H9 (cell line): ENCODE results near the gene ZNF135. TPM values are rescaled to one million over a fixed set of nuclear protein-coding genes. Genes with fewer than 3 reads are reported as not detected.

ENCODE experiments used
- DNase-seq: peaks from one replicate; pipeline ENCODE4 v3.0.0-alpha.2; 2017
- H2AFZ ChIP-seq: one replicate; pipeline ENCODE4 v1.6.1; 2013; ENCODE audit warnings: mild to moderate bottlenecking, low read length, control low read depth, moderate library complexity
- H2AK5ac ChIP-seq: 2 replicates; pipeline ENCODE4 v1.6.1; 2013; ENCODE audit warnings: low read length, control low read depth, mixed read lengths; ENCODE audit not compliant: insufficient read length
- H2BK120ac ChIP-seq: one replicate; pipeline ENCODE4 v1.6.1; 2013; ENCODE audit warnings: low read depth, mild to moderate bottlenecking, low read length, control low read depth, inconsistent platforms; ENCODE audit not compliant: poor library complexity, severe bottlenecking
- H2BK12ac ChIP-seq: 2 replicates; pipeline ENCODE4 v1.6.1; 2013; ENCODE audit warnings: low read length, control low read depth, mixed read lengths, low read depth; ENCODE audit not compliant: insufficient read length
- H2BK15ac ChIP-seq: 2 replicates; pipeline ENCODE4 v1.6.1; 2013; ENCODE audit warnings: low read depth, low read length, control low read depth
- H2BK20ac ChIP-seq: one replicate; pipeline ENCODE4 v1.6.1; 2013; ENCODE audit warnings: low read depth, mild to moderate bottlenecking, low read length, control low read depth, inconsistent platforms; ENCODE audit not compliant: poor library complexity, severe bottlenecking
- H2BK5ac ChIP-seq: 2 replicates; pipeline ENCODE4 v1.6.1; 2013; ENCODE audit warnings: low read length, control low read depth, mixed read lengths; ENCODE audit not compliant: insufficient read length
- H3K14ac ChIP-seq: 2 replicates; pipeline ENCODE4 v1.6.1; 2013; ENCODE audit warnings: low read length, control low read depth; ENCODE audit not compliant: insufficient read depth
- H3K18ac ChIP-seq: 2 replicates; pipeline ENCODE4 v1.6.1; 2013; ENCODE audit warnings: low read depth, mild to moderate bottlenecking, mixed read lengths, low read length, control low read depth; ENCODE audit not compliant: insufficient read length
- H3K23ac ChIP-seq: 2 replicates; pipeline ENCODE4 v1.6.1; 2013; ENCODE audit warnings: low read length, control low read depth, mixed read lengths, low read depth; ENCODE audit not compliant: insufficient read length
- H3K23me2 ChIP-seq: 2 replicates; pipeline ENCODE4 v1.6.1; 2013; ENCODE audit warnings: low read depth, mild to moderate bottlenecking, mixed read lengths, low read length, control low read depth; ENCODE audit not compliant: insufficient read length, poor library complexity, severe bottlenecking
- H3K27ac ChIP-seq: 2 replicates; pipeline ENCODE4 v1.5.1; 2013; ENCODE audit warnings: low read length, control low read depth, mixed read lengths, low read depth; ENCODE audit not compliant: insufficient read length
- H3K27me3 ChIP-seq: 2 replicates; pipeline ENCODE4 v1.6.1; 2013; ENCODE audit warnings: low read length, control low read depth, inconsistent platforms; ENCODE audit not compliant: insufficient read depth
- H3K4ac ChIP-seq: 2 replicates; pipeline ENCODE4 v1.6.1; 2013; ENCODE audit warnings: low read depth, mild to moderate bottlenecking, control low read depth, inconsistent platforms, low read length, moderate library complexity
- H3K4me1 ChIP-seq: 2 replicates; pipeline ENCODE4 v1.6.1; 2013; ENCODE audit warnings: low read length, control low read depth, inconsistent platforms; ENCODE audit not compliant: insufficient read depth
- H3K4me2 ChIP-seq: 2 replicates; pipeline ENCODE4 v1.6.1; 2013; ENCODE audit warnings: low read length, control low read depth, mixed read lengths; ENCODE audit not compliant: insufficient read length, insufficient read depth
- H3K56ac ChIP-seq: 2 replicates; pipeline ENCODE4 v1.6.1; 2013; ENCODE audit warnings: low read depth, mild to moderate bottlenecking, mixed read lengths, low read length, control low read depth; ENCODE audit not compliant: insufficient read length
- H3K79me1 ChIP-seq: 2 replicates; pipeline ENCODE4 v1.6.1; 2013; ENCODE audit warnings: low read depth, mild to moderate bottlenecking, moderate library complexity, low read length, control low read depth, inconsistent platforms; ENCODE audit not compliant: insufficient read depth, poor library complexity, severe bottlenecking
- H3K79me2 ChIP-seq: 2 replicates; pipeline ENCODE4 v1.6.1; 2013; ENCODE audit warnings: low read length, control low read depth, inconsistent platforms; ENCODE audit not compliant: insufficient read depth
- H3K9ac ChIP-seq: 2 replicates; pipeline ENCODE4 v1.6.1; 2013; ENCODE audit warnings: low read length, control low read depth, mixed read lengths; ENCODE audit not compliant: insufficient read length; ENCODE audit errors: extremely low read depth
- H3K9me3 ChIP-seq: one replicate; pipeline ENCODE4 v1.6.1; 2013; ENCODE audit warnings: low read depth, low read length, inconsistent platforms; ENCODE audit not compliant: control insufficient read depth
- H3T11ph ChIP-seq: one replicate; pipeline ENCODE4 v1.6.1; 2013; ENCODE audit warnings: mild to moderate bottlenecking, low read length, control low read depth, inconsistent platforms
- H4K20me1 ChIP-seq: one replicate; pipeline ENCODE4 v1.6.1; 2013; ENCODE audit not compliant: control insufficient read depth, insufficient read length, insufficient read depth
- H4K5ac ChIP-seq: 2 replicates; pipeline ENCODE4 v1.6.1; 2013; ENCODE audit warnings: low read depth, mild to moderate bottlenecking, mixed read lengths, low read length, control low read depth; ENCODE audit not compliant: insufficient read length
- H4K8ac ChIP-seq: replicated peaks from 2 replicates; pipeline ENCODE4 v1.6.1; 2013; ENCODE audit warnings: low read length, control low read depth, mixed read lengths, low read depth; ENCODE audit not compliant: insufficient read length
- H4K91ac ChIP-seq: 2 replicates; pipeline ENCODE4 v1.6.1; 2013; ENCODE audit warnings: low read depth, mild to moderate bottlenecking, moderate library complexity, mixed read lengths, low read length, control low read depth; ENCODE audit not compliant: insufficient read length
- H3K27ac Mint-ChIP-seq, 3 experiments: 2 replicates in 2 of 3; 3 replicates in 1 of 3; pipeline ENCODE4 v1.8.0; 2020 to 2021; ENCODE audit warnings: mixed read lengths in 3 of 3, mild to moderate bottlenecking in 1 of 3, moderate library complexity in 1 of 3
- H3K27me3 Mint-ChIP-seq: 2 replicates; pipeline ENCODE4 v1.8.0; 2021; ENCODE audit warnings: low read depth, mild to moderate bottlenecking, moderate library complexity, mixed read lengths
- H3K36me3 Mint-ChIP-seq, 3 experiments: 2 replicates in 2 of 3; 3 replicates in 1 of 3; pipeline ENCODE4 v1.8.0; 2020 to 2021; ENCODE audit warnings: low read depth in 3 of 3, mixed read lengths in 3 of 3; ENCODE audit not compliant: insufficient read depth in 1 of 3
- H3K4me1 Mint-ChIP-seq, 2 experiments: 2 replicates each; pipeline ENCODE4 v1.8.0; 2020; ENCODE audit warnings: mixed read lengths in 2 of 2
- H3K4me3 Mint-ChIP-seq, 2 experiments: 2 replicates in 1 of 2; 3 replicates in 1 of 2; pipeline ENCODE4 v1.8.0; 2020 to 2021; ENCODE audit warnings: mild to moderate bottlenecking in 2 of 2, mixed read lengths in 2 of 2, moderate library complexity in 1 of 2
- H3K9me3 Mint-ChIP-seq, 2 experiments: 2 replicates in 1 of 2; 3 replicates in 1 of 2; pipeline ENCODE4 v1.8.0; 2020; ENCODE audit warnings: mild to moderate bottlenecking in 2 of 2, mixed read lengths in 2 of 2, moderate library complexity in 1 of 2
- CTCF ChIP-seq: fragments of 200-600 bp; sonication (generic); conservative IDR thresholded peaks from 3 replicates; pipeline ENCODE4 v1.8.0; 2021; ENCODE audit warnings: antibody characterized with exemption, mild to moderate bottlenecking
- WGBS: extraction: QIAGEN DNeasy Blood & Tissue Kit; methylation state at CpG from one replicate; pipeline ENCODE4 v1.1.7; 2013; ENCODE audit warnings: missing lambda C conversion rate, low lambda C conversion rate, mixed read lengths; ENCODE audit not compliant: insufficient read length; ENCODE audit errors: extremely low coverage; 5-methylcytosine and 5-hydroxymethylcytosine counted together
- total RNA-seq: library from RNA; stranded (reverse); gene quantifications from 2 replicates; pipeline ENCODE4 v1.2.1, GENCODE V29; 2021

Gene ZNF135
- total RNA-seq, 1 experiment from 2014 or later, result 4.7 TPM

DNA sequence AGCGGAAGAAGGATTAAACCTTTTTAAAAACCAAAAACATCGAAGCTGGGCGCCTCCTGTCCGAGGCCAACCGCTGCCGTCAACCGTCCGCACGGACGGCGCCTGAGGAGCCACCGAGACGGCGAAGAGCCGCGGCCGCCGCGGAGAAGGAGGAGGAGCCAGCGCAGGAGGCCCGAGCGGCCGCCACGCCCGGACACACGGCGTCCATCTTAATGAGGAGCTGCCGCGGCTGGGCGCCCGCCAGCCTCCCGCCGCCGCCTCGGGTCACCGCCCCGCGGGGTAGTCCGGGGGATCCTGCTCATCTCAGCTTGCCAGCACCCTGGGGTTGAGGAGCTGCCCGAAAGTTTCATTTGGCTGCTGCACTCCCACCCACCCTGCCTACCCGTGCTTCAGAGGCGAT lies 14.7 kb upstream of the ZNF135 start:
- H3K4ac ChIP-seq, result no peak overlapping the region
- H3K9me3 ChIP-seq, result peaks cover 28% of the 10 kb centered on the region
- no peak overlapping the region for H2BK5ac ChIP-seq
- no peaks in the 10 kb centered on the region; the same call in 1 of the 2 replicates for H3K27me3 ChIP-seq
- H3K4me1 ChIP-seq, result no peaks in the 10 kb centered on the region
- no peak overlapping the region for H3K23ac ChIP-seq
- no peaks in the 10 kb centered on the region for H3K79me2 ChIP-seq
- H3K27ac ChIP-seq, result no peak overlapping the region
- no peak overlapping the region for H4K8ac ChIP-seq
- H2AFZ ChIP-seq, result no peak overlapping the region
- H3K4me3 Mint-ChIP-seq, result no peak overlapping the region
- no peak for TF ChIP-seq CTCF
- no peaks in the 10 kb centered on the region for H3K23me2 ChIP-seq
- H3K14ac ChIP-seq, result no peak overlapping the region
- no peaks in the 10 kb centered on the region for H3K79me1 ChIP-seq
- H2AK5ac ChIP-seq, result no peak overlapping the region
- H4K20me1 ChIP-seq, result no peaks in the 10 kb centered on the region
- no peak overlapping the region for H3K9ac ChIP-seq
- H3K4me1 Mint-ChIP-seq, result 0 out of 4 replicates have a peak, but pooled peaks cover 0 to 2% of the 10 kb centered on the region in 2 experiments
- no peak overlapping the region for H4K5ac ChIP-seq
- no peak overlapping the region for H3K27ac Mint-ChIP-seq
- no CpG with 5 or more reads among the region's 42 CpGs for WGBS
- peaks cover 49% of the 10 kb centered on the region for H3K27me3 Mint-ChIP-seq
- no peak for DNase-seq
- H2BK20ac ChIP-seq, result no peak overlapping the region
- H2BK12ac ChIP-seq, result no peak overlapping the region
- H3K9me3 Mint-ChIP-seq, result peaks cover 74 to 82% of the 10 kb centered on the region in 2 experiments
- no peak overlapping the region for H2BK15ac ChIP-seq
- no peak overlapping the region for H3K56ac ChIP-seq
- no peak overlapping the region for H3K18ac ChIP-seq
- peaks cover 4 to 27% (median 11%) of the 10 kb centered on the region in 3 experiments; a peak in 6 of 7 replicates for H3K36me3 Mint-ChIP-seq
- H4K91ac ChIP-seq, result no peak overlapping the region
- no peak overlapping the region for H3K4me2 ChIP-seq
- no peak overlapping the region for H2BK120ac ChIP-seq
- no peak overlapping the region for H3T11ph ChIP-seq
